Measurements from ENCODE around the gene GPR157.
"Not testable (repeated sequence)": the region's sequence is repeated elsewhere in the genome, so short reads cannot be mapped to it uniquely, and the experiment has no call there.

- TF ChIP-seq CTCF, POLR2A, EP300 (IDR thresholded peaks at IDR 0.05): not testable (repeated sequence)
These were observed 5.2 kb downstream of the GPR157 start for GRCh38 chr1:9123665-9124064.
